Ishikawa (cell line): Measurements from ENCODE around the gene TRIOBP.
A peak's percentile ranks its signal among the peaks of the same experiment; 100 is the strongest.

ENCODE experiments used
- CEBPB ChIP-seq: IDR thresholded peaks from 2 replicates; pipeline ENCODE4 v1.6.1; 2012
- CREB1 ChIP-seq: IDR thresholded peaks from 2 replicates; pipeline ENCODE4 v1.6.1; 2012; ENCODE audit warnings: low read depth
- EGR1 ChIP-seq: IDR thresholded peaks from 2 replicates; pipeline ENCODE4 v1.6.1; 2012
- EP300 ChIP-seq: IDR thresholded peaks from 2 replicates; pipeline ENCODE4 v1.6.1; 2012; ENCODE audit warnings: borderline replicate concordance
- FOXM1 ChIP-seq: IDR thresholded peaks from 2 replicates; pipeline ENCODE4 v1.6.1; 2012; ENCODE audit warnings: low read depth, borderline replicate concordance
- TAF1 ChIP-seq: IDR thresholded peaks from 2 replicates; pipeline ENCODE4 v1.6.1; 2012; ENCODE audit warnings: low read depth, mild to moderate bottlenecking
- TEAD4 ChIP-seq: IDR thresholded peaks from 2 replicates; pipeline ENCODE4 v1.6.1; 2012
- USF1 ChIP-seq: IDR thresholded peaks from 2 replicates; pipeline ENCODE4 v1.6.1; 2012
- YY1 ChIP-seq: IDR thresholded peaks from 2 replicates; pipeline ENCODE4 v1.6.1; 2012; ENCODE audit warnings: low read depth
- ZBTB7A ChIP-seq: IDR thresholded peaks from 2 replicates; pipeline ENCODE4 v1.6.1; 2012; ENCODE audit warnings: low read depth

- TF ChIP-seq EP300 (no peak), TAF1 (no peak; the same call in 1 of the 2 replicates), TEAD4 (no peak), FOXM1 (no peak), CEBPB (no peak), USF1 (no peak), CREB1 (no peak), ZBTB7A (no peak), EGR1 (peak; percentile 78), YY1 (no peak)
These were observed 48.9 kb downstream of the TRIOBP start for GRCh38 chr22:37745548-37746365.
